Stimulated activated CD4-positive, alpha-beta T cell treated with anti-CD3 and anti-CD28 coated beads, Interleukin-2, amount 100 ng/mL, for 48 hours (primary cell): ENCODE measurements around the gene CRIM1.

Experiments
- DNase-seq, 2 donors: peaks; one replicate each; pipeline ENCODE4 v3.0.0-alpha.2; 2020

The CRIM1 gene

GRCh38 chr2:36528766-36529392 is 173.3 kb downstream of the CRIM1 start:
- DNase-seq = no peak

- DNase-seq = no peak
Measured at GRCh38 chr2:36530178-36530982, 174.8 kb downstream of the CRIM1 start.

- DNase-seq = no peak
Measured at GRCh38 chr2:36530983-36531354, 175.4 kb downstream of the CRIM1 start.

GRCh38 chr2:36534275-36534799 is 178.8 kb downstream of the CRIM1 start:
- DNase-seq = no peak

GRCh38 chr2:36535099-36535498 is 179.5 kb downstream of the CRIM1 start:
- no peak for DNase-seq

- DNase-seq = no peak
Measured at GRCh38 chr2:36536776-36537175, 181.2 kb downstream of the CRIM1 start.

GRCh38 chr2:36538335-36538734 is 182.8 kb downstream of the CRIM1 start:
- no peak for DNase-seq

GRCh38 chr2:36539631-36540030 is 184.1 kb downstream of the CRIM1 start:
- no peak for DNase-seq

GRCh38 chr2:36540986-36541754 is 185.6 kb downstream of the CRIM1 start:
- DNase-seq = no peak

GRCh38 chr2:36541891-36542595 is 186.5 kb downstream of the CRIM1 start:
- DNase-seq = no peak

- DNase-seq = no peak
Measured at GRCh38 chr2:36544638-36545338, 189.2 kb downstream of the CRIM1 start.

GRCh38 chr2:36545871-36546416 is 190.4 kb downstream of the CRIM1 start:
- DNase-seq = no peak

- no peak for DNase-seq
Measured at GRCh38 chr2:36547906-36548305, 192.3 kb downstream of the CRIM1 start.

GRCh38 chr2:36549165-36549574 is 193.6 kb downstream of the CRIM1 start:
- DNase-seq = no peak

GRCh38 chr2:36550006-36550405 is 194.4 kb downstream of the CRIM1 start:
- no peak for DNase-seq

GRCh38 chr2:36553683-36554082 is 198.1 kb downstream of the CRIM1 start:
- no peak for DNase-seq

- no peak for DNase-seq
Measured at GRCh38 chr2:36554531-36554930, 199.0 kb downstream of the CRIM1 start.

GRCh38 chr2:36555789-36556188 is 200.2 kb downstream of the CRIM1 start:
- DNase-seq = no peak

- DNase-seq = no peak
Measured at GRCh38 chr2:36556842-36557241, 201.3 kb downstream of the CRIM1 start.

GRCh38 chr2:36559221-36559942 is 203.8 kb downstream of the CRIM1 start:
- DNase-seq = no peak

- no peak for DNase-seq
Measured at GRCh38 chr2:36560726-36561125, 205.1 kb downstream of the CRIM1 start.
